Adrenal gland (tissue), 12 donors: ENCODE data around the gene ZEB1. TPM values are rescaled to one million over a fixed set of nuclear protein-coding genes. Genes with fewer than 3 reads are reported as not detected.

Source experiments
- DNase-seq, 7 donors: peaks; one replicate each; pipeline ENCODE4 v3.0.0-alpha.2; 2019 to 2020
- H3K27ac ChIP-seq, 5 donors: fragments of 200-600 bp; sonication (generic) in 4 of 5; 1 replicate in 3 of 5; 2 replicates in 2 of 5; pipeline versions ENCODE4 v1.5.1 to v1.8.0; 2016 to 2020; ENCODE audit warnings: mild to moderate bottlenecking in 1 of 5
- H3K27me3 ChIP-seq: fragments of 200-600 bp; 2 replicates; pipeline ENCODE4 v1.8.0; 2021
- H3K36me3 ChIP-seq, 2 donors: fragments of 200-600 bp; replicated peaks in 1 of 2; 1 replicate in 1 of 2; 2 replicates in 1 of 2; pipeline versions ENCODE4 v1.5.1 to v1.8.0; 2018 to 2022
- H3K4me1 ChIP-seq, 2 donors: fragments of 200-600 bp; replicated peaks in 1 of 2; 1 replicate in 1 of 2; 2 replicates in 1 of 2; pipeline versions ENCODE4 v1.5.1 to v1.8.0; 2018 to 2021
- H3K4me3 ChIP-seq, 4 donors: fragments of 200-600 bp; sonication (generic) in 3 of 4; one replicate each; pipeline ENCODE4 v1.5.1; 2016 to 2018
- H3K9me3 ChIP-seq, 3 donors: fragments of 200-600 bp; sonication (generic) in 1 of 3; replicated peaks in 1 of 3; 1 replicate in 2 of 3; 2 replicates in 1 of 3; pipeline versions ENCODE4 v1.5.1 to v1.8.0; 2016 to 2021
- CTCF ChIP-seq, 6 experiments: fragments of 450-650 bp in 4 of 6; fragments of 200-600 bp in 2 of 6; sonication (generic) in 1 of 6; IDR thresholded peaks; 1 replicate in 5 of 6; 2 replicates in 1 of 6; pipeline versions ENCODE4 v1.5.1 to v1.8.0; 2016 to 2021; ENCODE audit warnings: antibody characterized with exemption in 6 of 6, mild to moderate bottlenecking in 2 of 6, moderate library complexity in 1 of 6
- POLR2A ChIP-seq, 2 donors: fragments of 450-650 bp; IDR thresholded peaks; one replicate each; pipeline ENCODE4 v1.6.1; 2017; ENCODE audit warnings: antibody characterized with exemption in 2 of 2, mild to moderate bottlenecking in 2 of 2, moderate library complexity in 1 of 2
- WGBS, 4 donors: extraction: QIAGEN DNeasy Blood & Tissue Kit in 2 of 4; methylation state at CpG; one replicate each; pipeline versions ENCODE4 v1.1.5 to v1.1.7; 2013 to 2017; 5-methylcytosine and 5-hydroxymethylcytosine counted together
- intact Hi-C, 2 donors: fragments of 100-400 bp; cut with DNase I; formaldehyde crosslinking; loops; one replicate each; pipeline versions ENCODE4 v1.14.1 to v1.15.0; 2022 to 2023
- polyA plus RNA-seq, 3 donors: library from polyadenylated mRNA; stranded (reverse); fragments of 200-250 nt in 2 of 3; fragments of 350-450 nt in 1 of 3; fragmentation: Illumina TruSeq in 1 of 3; extraction: RNeasy Lipid Tissue Mini Kit (QIAGEN cat#74804) in 1 of 3; gene quantifications; one replicate each; pipeline ENCODE4 v1.2.3, GENCODE V29; 2013 to 2014
- total RNA-seq, 9 donors: library from RNA; depleted of rRNA in 4 of 9; stranded (reverse); fragments of >200 nt in 4 of 9; fragments of 120-200 nt in 1 of 9; fragmentation: NEBNext Ultra II Directional in 1 of 9; extraction: Animal tissue kit (Norgen Biotek cat#: 25700) in 1 of 9; gene quantifications; one replicate each; pipeline versions ENCODE4 v1.1.0 to v1.2.4, GENCODE V29; 2013 to 2023
- donor health status: healthy with polysubstance abuse.
- donor health status: Bipolar disorder and iron deficiency.
- donor health status: DM: yes; HTN: yes; CAD: no.
- donor health status: DM: no; HTN: no; CAD: no.
- donor health status: DM: no; HTN: no; CAD: no.
- donor health status: DM: yes; HTN: yes; CAD: no.

The ZEB1 gene
- total and polyA plus RNA-seq, 12 donors, result 7.3 to 34.9 (median 22.9) TPM

- TF ChIP-seq POLR2A (IDR thresholded peaks at IDR 0.05), result peak in 1 of 2 donors; percentile 35
- peak in 2 of 6 experiments; percentile 20 to 31 for TF ChIP-seq CTCF (IDR thresholded peaks at IDR 0.05)
- Histone ChIP-seq H3K27ac (peak overlapping the region in 4 of 5 donors; percentile 70 to 98 (median 84)), H3K4me1 (peaks cover 0 to 3% of the 10 kb centered on the region in 2 donors), H3K9me3 (no peaks in the 10 kb centered on the region), H3K36me3 (no peaks in the 10 kb centered on the region), H3K27me3 (no peaks in the 10 kb centered on the region), H3K4me3 (peak overlapping the region; percentile 27 to 88 (median 55))
- intact Hi-C loops, result no loop called here
- peak; percentile 16 to 65 (median 31) for DNase-seq
- WGBS, 4 donors, result 0 to 2% (median 0%) methylated on average over 15 to 43 of the region's 43 CpGs
Measured at GRCh38 chr10:31320550-31321211, 1.7 kb downstream of the ZEB1 start.

DNA sequence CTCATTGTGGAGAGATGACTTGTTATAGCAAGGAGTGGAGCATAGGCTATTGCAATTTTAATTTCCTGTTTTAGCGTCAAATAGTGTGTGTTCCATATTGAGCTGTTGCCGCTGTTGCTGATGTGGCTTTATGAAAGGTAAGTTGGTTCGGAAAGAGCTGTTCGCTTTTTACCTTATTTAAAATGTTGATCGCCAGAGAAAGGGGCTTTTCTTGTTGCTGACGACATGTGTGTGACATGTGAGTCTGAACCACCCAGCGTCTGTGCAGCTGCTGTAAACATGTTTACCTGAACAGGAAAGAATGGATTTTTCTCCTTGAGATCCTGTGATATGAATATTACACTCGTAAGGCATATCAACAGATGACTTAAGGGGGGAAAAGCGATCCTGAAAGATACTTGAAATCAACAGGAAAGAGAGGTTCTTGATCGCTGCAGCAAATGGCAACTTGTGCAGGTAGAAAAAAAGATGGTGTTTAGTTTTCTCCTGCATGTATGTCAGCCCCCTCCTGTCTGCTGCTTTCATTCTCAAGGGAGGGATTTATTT is 2.5 kb downstream of the ZEB1 start:
- Histone ChIP-seq H3K4me3 (peak overlapping the region in 2 of 4 donors; percentile 60 to 88), H3K36me3 (no peaks in the 10 kb centered on the region), H3K4me1 (peaks cover 0 to 5% of the 10 kb centered on the region in 2 donors), H3K27me3 (no peaks in the 10 kb centered on the region), H3K9me3 (no peaks in the 10 kb centered on the region), H3K27ac (peak overlapping the region in 3 of 5 donors; percentile 16 to 94 (median 32))
- 33 to 39% (median 37%) methylated on average over 10 of the region's 10 CpGs for WGBS, 4 donors
- TF ChIP-seq POLR2A (IDR thresholded peaks at IDR 0.05) (no peak), CTCF (IDR thresholded peaks at IDR 0.05) (no peak)
- peak in 1 of 7 donors; percentile 52 for DNase-seq
- intact Hi-C loops, result no loop called here

- Histone ChIP-seq H3K4me3 (no peak overlapping the region), H3K4me1 (peaks cover 0 to 8% of the 10 kb centered on the region in 2 donors), H3K36me3 (no peaks in the 10 kb centered on the region), H3K27ac (no peak overlapping the region), H3K9me3 (no peaks in the 10 kb centered on the region), H3K27me3 (no peaks in the 10 kb centered on the region)
- no peak for DNase-seq
- WGBS, 4 donors, result 72 to 83% (median 77%) methylated on average over 2 of the region's 2 CpGs
- peak in 3 of 6 experiments; percentile 28 to 41 (median 29) for TF ChIP-seq CTCF (IDR thresholded peaks at IDR 0.05)
- TF ChIP-seq POLR2A (IDR thresholded peaks at IDR 0.05), result no peak
- intact Hi-C loops, result no loop called here
Measured at GRCh38 chr10:31322647-31323046, 3.6 kb downstream of the ZEB1 start.

GRCh38 chr10:31340343-31340742 is 21.3 kb downstream of the ZEB1 start:
- intact Hi-C loops, result no loop called here
- H3K4me1 ChIP-seq, result peaks cover 0 to 15% of the 10 kb centered on the region in 2 donors
- H3K9me3 ChIP-seq, result peaks cover 0 to 7% (median 0%) of the 10 kb centered on the region in 3 donors
- H3K27ac ChIP-seq, result no peak overlapping the region
- DNase-seq, result no peak
- H3K4me3 ChIP-seq, result no peak overlapping the region
- TF ChIP-seq POLR2A (IDR thresholded peaks at IDR 0.05), result no peak
- TF ChIP-seq CTCF (IDR thresholded peaks at IDR 0.05), result no peak
- no peaks in the 10 kb centered on the region for H3K36me3 ChIP-seq
- H3K27me3 ChIP-seq, result no peaks in the 10 kb centered on the region
